Ishikawa (cell line): ENCODE results near the gene NF2.
A peak's percentile ranks its signal among the peaks of the same experiment; 100 is the strongest.

Source experiments
- CEBPB ChIP-seq: IDR thresholded peaks from 2 replicates; pipeline ENCODE4 v1.6.1; 2012
- CREB1 ChIP-seq: IDR thresholded peaks from 2 replicates; pipeline ENCODE4 v1.6.1; 2012; ENCODE audit warnings: low read depth
- EGR1 ChIP-seq: IDR thresholded peaks from 2 replicates; pipeline ENCODE4 v1.6.1; 2012
- EP300 ChIP-seq: IDR thresholded peaks from 2 replicates; pipeline ENCODE4 v1.6.1; 2012; ENCODE audit warnings: borderline replicate concordance
- FOXM1 ChIP-seq: IDR thresholded peaks from 2 replicates; pipeline ENCODE4 v1.6.1; 2012; ENCODE audit warnings: low read depth, borderline replicate concordance
- MAX ChIP-seq: IDR thresholded peaks from 2 replicates; pipeline ENCODE4 v1.6.1; 2012
- NFIC ChIP-seq: IDR thresholded peaks from 2 replicates; pipeline ENCODE4 v1.6.1; 2012
- RAD21 ChIP-seq: IDR thresholded peaks from 2 replicates; pipeline ENCODE4 v1.6.1; 2012; ENCODE audit warnings: low read depth
- REST ChIP-seq: IDR thresholded peaks from 2 replicates; pipeline ENCODE4 v1.6.1; 2012; ENCODE audit warnings: low read depth, mild to moderate bottlenecking
- TAF1 ChIP-seq: IDR thresholded peaks from 2 replicates; pipeline ENCODE4 v1.6.1; 2012; ENCODE audit warnings: low read depth, mild to moderate bottlenecking
- TCF12 ChIP-seq: IDR thresholded peaks from 2 replicates; pipeline ENCODE4 v1.6.1; 2012; ENCODE audit warnings: low read depth
- TEAD4 ChIP-seq: IDR thresholded peaks from 2 replicates; pipeline ENCODE4 v1.6.1; 2012
- USF1 ChIP-seq: IDR thresholded peaks from 2 replicates; pipeline ENCODE4 v1.6.1; 2012
- YY1 ChIP-seq: IDR thresholded peaks from 2 replicates; pipeline ENCODE4 v1.6.1; 2012; ENCODE audit warnings: low read depth
- ZBTB7A ChIP-seq: IDR thresholded peaks from 2 replicates; pipeline ENCODE4 v1.6.1; 2012; ENCODE audit warnings: low read depth

NF2 gene

GRCh38 chr22:29726106-29726505 lies 122.7 kb downstream of the NF2 start:
- TF ChIP-seq CEBPB: no peak
- no peak for TF ChIP-seq MAX

- TF ChIP-seq TCF12: no peak
- no peak for TF ChIP-seq RAD21
- TF ChIP-seq REST: no peak
- TF ChIP-seq EGR1: no peak
- TF ChIP-seq ZBTB7A: no peak
Measured at GRCh38 chr22:29726512-29727130, 123.2 kb downstream of the NF2 start.

GRCh38 chr22:29727131-29727523 lies 123.7 kb downstream of the NF2 start:
- no peak for TF ChIP-seq EP300
- no peak for TF ChIP-seq FOXM1
- no peak for TF ChIP-seq CEBPB
- TF ChIP-seq RAD21: peak; percentile 58
- TF ChIP-seq EGR1: no peak
- TF ChIP-seq USF1: no peak
- no peak for TF ChIP-seq TAF1
- TF ChIP-seq CREB1: no peak

GRCh38 chr22:29729161-29729560 lies 125.7 kb downstream of the NF2 start:
- no peak for TF ChIP-seq TEAD4
- TF ChIP-seq MAX: no peak
- TF ChIP-seq REST: no peak
- no peak for TF ChIP-seq FOXM1
- TF ChIP-seq YY1: no peak
- TF ChIP-seq TCF12: no peak
- TF ChIP-seq NFIC: no peak
- TF ChIP-seq ZBTB7A: no peak
- no peak for TF ChIP-seq TAF1
- TF ChIP-seq CEBPB: no peak
- no peak for TF ChIP-seq EGR1
- no peak for TF ChIP-seq CREB1
- no peak for TF ChIP-seq RAD21
- no peak for TF ChIP-seq USF1
- no peak for TF ChIP-seq EP300

GRCh38 chr22:29731058-29731850 lies 127.8 kb downstream of the NF2 start:
- no peak for TF ChIP-seq REST
- TF ChIP-seq EGR1: no peak
- TF ChIP-seq TAF1: no peak
- TF ChIP-seq TEAD4: no peak
- TF ChIP-seq TCF12: no peak
